HEK293 (cell line): Measurements from ENCODE around the gene LIX1L.

ENCODE experiments used
- GFI1B ChIP-seq: fragments of 450-650 bp; formaldehyde crosslinking; IDR thresholded peaks from 2 replicates; pipeline ENCODE4 v1.5.1; 2016; ENCODE audit warnings: missing biosample characterization, missing genetic modification characterization
- GLI2 ChIP-seq: fragments of 450-650 bp; formaldehyde crosslinking; IDR thresholded peaks from 2 replicates; pipeline ENCODE4; 2017; ENCODE audit warnings: missing biosample characterization, missing genetic modification characterization, low read depth, borderline replicate concordance
- KLF10 ChIP-seq: fragments of 450-650 bp; IDR thresholded peaks from 2 replicates; pipeline ENCODE4 v1.5.1; 2018; ENCODE audit warnings: missing biosample characterization, mild to moderate bottlenecking, missing genetic modification characterization
- KLF16 ChIP-seq: fragments of 450-650 bp; formaldehyde crosslinking; IDR thresholded peaks from 2 replicates; pipeline ENCODE4 v1.5.1; 2017; ENCODE audit warnings: missing biosample characterization, missing genetic modification characterization
- SCRT1 ChIP-seq: fragments of 450-650 bp; formaldehyde crosslinking; IDR thresholded peaks from 2 replicates; pipeline ENCODE4 v1.5.1; 2016; ENCODE audit warnings: missing biosample characterization, missing genetic modification characterization, borderline replicate concordance
- SP3 ChIP-seq: fragments of 450-650 bp; formaldehyde crosslinking; IDR thresholded peaks from 2 replicates; pipeline ENCODE4 v1.5.1; 2016; ENCODE audit warnings: missing biosample characterization, missing genetic modification characterization
- WT1 ChIP-seq: fragments of 450-650 bp; formaldehyde crosslinking; IDR thresholded peaks from 2 replicates; pipeline ENCODE4 v1.5.1; 2016; ENCODE audit warnings: missing biosample characterization, missing genetic modification characterization
- YY1 ChIP-seq: fragments of 450-650 bp; formaldehyde crosslinking; IDR thresholded peaks from 2 replicates; pipeline ENCODE4 v1.5.1; 2018; ENCODE audit warnings: missing biosample characterization, missing genetic modification characterization
- ZBTB20 ChIP-seq: fragments of 450-650 bp; formaldehyde crosslinking; IDR thresholded peaks from 2 replicates; pipeline ENCODE4 v1.5.1; 2016; ENCODE audit warnings: missing biosample characterization, missing genetic modification characterization
- ZBTB21 ChIP-seq: fragments of 450-650 bp; formaldehyde crosslinking; IDR thresholded peaks from 2 replicates; pipeline ENCODE4 v1.5.1; 2017; ENCODE audit warnings: missing biosample characterization, missing genetic modification characterization
- ZFP69B ChIP-seq: fragments of 450-650 bp; formaldehyde crosslinking; IDR thresholded peaks from 2 replicates; pipeline ENCODE4 v1.5.1; 2016; ENCODE audit warnings: missing biosample characterization, missing genetic modification characterization
- ZNF157 ChIP-seq: fragments of 450-650 bp; formaldehyde crosslinking; IDR thresholded peaks from 2 replicates; pipeline ENCODE4 v1.5.1; 2016; ENCODE audit warnings: missing biosample characterization, missing genetic modification characterization
- ZNF169 ChIP-seq: fragments of 450-650 bp; formaldehyde crosslinking; IDR thresholded peaks from 2 replicates; pipeline ENCODE4 v1.5.1; 2016; ENCODE audit warnings: missing biosample characterization, missing genetic modification characterization
- ZNF175 ChIP-seq: fragments of 450-650 bp; formaldehyde crosslinking; IDR thresholded peaks from 2 replicates; pipeline ENCODE4 v1.5.1; 2016; ENCODE audit warnings: missing biosample characterization, missing genetic modification characterization
- ZNF350 ChIP-seq: fragments of 450-650 bp; formaldehyde crosslinking; IDR thresholded peaks from 2 replicates; pipeline ENCODE4 v1.5.0; 2017; ENCODE audit warnings: missing biosample characterization, mild to moderate bottlenecking, missing genetic modification characterization
- ZNF394 ChIP-seq: fragments of 450-650 bp; formaldehyde crosslinking; IDR thresholded peaks from 2 replicates; pipeline ENCODE4 v1.5.1; 2016; ENCODE audit warnings: missing biosample characterization, missing genetic modification characterization, mild to moderate bottlenecking, moderate library complexity, borderline replicate concordance
- ZNF416 ChIP-seq: fragments of 450-650 bp; formaldehyde crosslinking; IDR thresholded peaks from 2 replicates; pipeline ENCODE4 v1.5.1; 2016; ENCODE audit warnings: missing biosample characterization, missing genetic modification characterization
- ZNF555 ChIP-seq: fragments of 450-650 bp; formaldehyde crosslinking; conservative IDR thresholded peaks from 2 replicates; pipeline ENCODE4 v1.5.1; 2017; ENCODE audit warnings: missing biosample characterization, mild to moderate bottlenecking, missing genetic modification characterization, inconsistent platforms
- ZNF585B ChIP-seq: fragments of 450-650 bp; formaldehyde crosslinking; IDR thresholded peaks from 2 replicates; pipeline ENCODE4 v1.5.1; 2016; ENCODE audit warnings: missing biosample characterization, missing genetic modification characterization
- ZNF621 ChIP-seq: fragments of 450-650 bp; formaldehyde crosslinking; IDR thresholded peaks from 2 replicates; pipeline ENCODE4 v1.5.1; 2017; ENCODE audit warnings: missing biosample characterization, missing genetic modification characterization
- ZNF830 ChIP-seq: fragments of 450-650 bp; IDR thresholded peaks from 2 replicates; pipeline ENCODE4 v1.5.0; 2018; ENCODE audit warnings: missing biosample characterization, missing genetic modification characterization, low read depth, mild to moderate bottlenecking, moderate library complexity
- TF ChIP-seq, protein P1 (sequence below): fragments of 450-650 bp; formaldehyde crosslinking; IDR thresholded peaks from 2 replicates; pipeline ENCODE4 v1.5.1; 2016; ENCODE audit warnings: missing biosample characterization, missing genetic modification characterization
- TF ChIP-seq, protein P2 (sequence below): fragments of 450-650 bp; formaldehyde crosslinking; IDR thresholded peaks from 2 replicates; pipeline ENCODE4 v1.5.1; 2016; ENCODE audit warnings: missing biosample characterization, missing genetic modification characterization
- TF ChIP-seq, protein P3 (sequence below): fragments of 450-650 bp; formaldehyde crosslinking; IDR thresholded peaks from 2 replicates; pipeline ENCODE4 v1.5.1; 2017; ENCODE audit warnings: missing biosample characterization, missing genetic modification characterization
- TF ChIP-seq, protein P4 (sequence below): fragments of 450-650 bp; formaldehyde crosslinking; IDR thresholded peaks from 2 replicates; pipeline ENCODE4 v1.5.1; 2016; ENCODE audit warnings: missing biosample characterization, missing genetic modification characterization, low read depth
- TF ChIP-seq, protein P5 (sequence below): fragments of 450-650 bp; formaldehyde crosslinking; IDR thresholded peaks from 2 replicates; pipeline ENCODE4 v1.5.1; 2016; ENCODE audit warnings: missing biosample characterization, missing genetic modification characterization
- TF ChIP-seq, protein P6 (sequence below): fragments of 450-650 bp; formaldehyde crosslinking; IDR thresholded peaks from 2 replicates; pipeline ENCODE4 v1.5.1; 2017; ENCODE audit warnings: missing biosample characterization, missing genetic modification characterization

LIX1L gene

DNA sequence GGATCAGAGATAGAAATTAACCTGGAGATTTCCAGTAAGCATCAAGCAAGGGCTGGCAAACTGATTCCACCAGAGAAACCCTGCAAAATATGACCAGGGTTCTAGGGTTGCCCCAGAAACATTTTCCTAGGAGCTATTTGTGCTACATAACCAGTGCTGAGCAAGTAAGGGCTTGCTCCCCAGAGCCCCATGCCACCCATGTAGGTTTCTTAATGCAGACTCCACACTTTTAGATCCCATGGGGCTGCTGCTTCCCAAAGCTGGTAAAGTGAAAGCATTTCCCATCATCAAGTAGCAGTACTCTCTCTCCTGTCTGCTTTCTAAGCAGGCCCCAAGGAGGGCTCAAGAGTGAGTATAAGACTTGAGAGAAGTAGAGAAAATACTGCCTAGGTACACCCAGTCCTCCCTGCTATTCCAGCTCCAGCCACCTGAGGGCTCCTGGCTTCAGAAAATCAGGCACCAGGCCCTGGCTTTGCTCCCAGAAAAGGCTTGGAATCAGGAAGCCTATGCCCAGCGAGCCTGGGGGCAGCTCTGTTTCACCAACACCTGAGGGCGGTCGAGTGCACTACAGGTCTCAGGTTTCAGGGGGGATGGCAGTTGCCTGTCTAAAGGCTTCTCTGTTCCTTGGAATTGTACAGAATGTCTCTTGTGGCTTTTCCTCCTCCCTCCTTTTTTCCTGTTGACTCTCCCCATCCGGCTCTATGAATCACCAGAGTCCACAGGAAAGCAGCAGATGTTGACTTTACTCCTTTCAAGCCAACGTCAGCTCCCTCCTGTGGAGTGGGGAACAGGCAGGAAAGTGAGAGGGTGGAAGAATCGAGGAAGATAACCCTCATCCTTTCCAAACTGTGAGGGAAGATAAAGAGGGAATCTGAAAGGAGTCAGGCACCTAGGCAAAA lies 66.0 kb downstream of the LIX1L start (continued):
- TF ChIP-seq, protein P1, sequence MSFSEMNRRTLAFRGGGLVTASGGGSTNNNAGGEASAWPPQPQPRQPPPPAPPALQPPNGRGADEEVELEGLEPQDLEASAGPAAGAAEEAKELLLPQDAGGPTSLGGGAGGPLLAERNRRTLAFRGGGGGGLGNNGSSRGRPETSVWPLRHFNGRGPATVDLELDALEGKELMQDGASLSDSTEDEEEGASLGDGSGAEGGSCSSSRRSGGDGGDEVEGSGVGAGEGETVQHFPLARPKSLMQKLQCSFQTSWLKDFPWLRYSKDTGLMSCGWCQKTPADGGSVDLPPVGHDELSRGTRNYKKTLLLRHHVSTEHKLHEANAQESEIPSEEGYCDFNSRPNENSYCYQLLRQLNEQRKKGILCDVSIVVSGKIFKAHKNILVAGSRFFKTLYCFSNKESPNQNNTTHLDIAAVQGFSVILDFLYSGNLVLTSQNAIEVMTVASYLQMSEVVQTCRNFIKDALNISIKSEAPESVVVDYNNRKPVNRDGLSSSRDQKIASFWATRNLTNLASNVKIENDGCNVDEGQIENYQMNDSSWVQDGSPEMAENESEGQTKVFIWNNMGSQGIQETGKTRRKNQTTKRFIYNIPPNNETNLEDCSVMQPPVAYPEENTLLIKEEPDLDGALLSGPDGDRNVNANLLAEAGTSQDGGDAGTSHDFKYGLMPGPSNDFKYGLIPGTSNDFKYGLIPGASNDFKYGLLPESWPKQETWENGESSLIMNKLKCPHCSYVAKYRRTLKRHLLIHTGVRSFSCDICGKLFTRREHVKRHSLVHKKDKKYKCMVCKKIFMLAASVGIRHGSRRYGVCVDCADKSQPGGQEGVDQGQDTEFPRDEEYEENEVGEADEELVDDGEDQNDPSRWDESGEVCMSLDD = peak; percentile 58; the same call in 1 of the 2 replicates
- TF ChIP-seq SCRT1 (tag by site-specific recombination) (peak; percentile 94), ZNF350 (tag by site-specific recombination) (no peak), SP3 (no peak; the same call in 1 of the 2 replicates), ZNF830 (tag by site-specific recombination) (no peak), ZBTB21 (0 out of 2 replicates have a peak, but pooled peaks have one; percentile 24), KLF10 (tag by site-specific recombination) (peak; percentile 65; the same call in 1 of the 2 replicates), YY1 (tag by site-specific recombination) (no peak), WT1 (tag by site-specific recombination) (peak; percentile 92), KLF16 (no peak), ZNF157 (tag by site-specific recombination) (no peak), ZNF416 (no peak), ZNF175 (tag by site-specific recombination) (no peak), ZNF394 (tag by site-specific recombination) (peak; percentile 73; the same call in 1 of the 2 replicates), ZNF169 (no peak), GLI2 (tag by site-specific recombination) (no peak), ZNF555 (tag by site-specific recombination) (no peak), ZBTB20 (tag by site-specific recombination) (no peak), ZNF585B (tag by site-specific recombination) (no peak), ZFP69B (tag by site-specific recombination) (0 out of 2 replicates have a peak, but pooled peaks have one; percentile 51), GFI1B (tag by site-specific recombination) (no peak), ZNF621 (no peak)
- TF ChIP-seq, protein P2, sequence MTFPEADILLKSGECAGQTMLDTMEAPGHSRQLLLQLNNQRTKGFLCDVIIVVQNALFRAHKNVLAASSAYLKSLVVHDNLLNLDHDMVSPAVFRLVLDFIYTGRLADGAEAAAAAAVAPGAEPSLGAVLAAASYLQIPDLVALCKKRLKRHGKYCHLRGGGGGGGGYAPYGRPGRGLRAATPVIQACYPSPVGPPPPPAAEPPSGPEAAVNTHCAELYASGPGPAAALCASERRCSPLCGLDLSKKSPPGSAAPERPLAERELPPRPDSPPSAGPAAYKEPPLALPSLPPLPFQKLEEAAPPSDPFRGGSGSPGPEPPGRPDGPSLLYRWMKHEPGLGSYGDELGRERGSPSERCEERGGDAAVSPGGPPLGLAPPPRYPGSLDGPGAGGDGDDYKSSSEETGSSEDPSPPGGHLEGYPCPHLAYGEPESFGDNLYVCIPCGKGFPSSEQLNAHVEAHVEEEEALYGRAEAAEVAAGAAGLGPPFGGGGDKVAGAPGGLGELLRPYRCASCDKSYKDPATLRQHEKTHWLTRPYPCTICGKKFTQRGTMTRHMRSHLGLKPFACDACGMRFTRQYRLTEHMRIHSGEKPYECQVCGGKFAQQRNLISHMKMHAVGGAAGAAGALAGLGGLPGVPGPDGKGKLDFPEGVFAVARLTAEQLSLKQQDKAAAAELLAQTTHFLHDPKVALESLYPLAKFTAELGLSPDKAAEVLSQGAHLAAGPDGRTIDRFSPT (tag by site-specific recombination) = peak; percentile 87
- TF ChIP-seq, protein P3, sequence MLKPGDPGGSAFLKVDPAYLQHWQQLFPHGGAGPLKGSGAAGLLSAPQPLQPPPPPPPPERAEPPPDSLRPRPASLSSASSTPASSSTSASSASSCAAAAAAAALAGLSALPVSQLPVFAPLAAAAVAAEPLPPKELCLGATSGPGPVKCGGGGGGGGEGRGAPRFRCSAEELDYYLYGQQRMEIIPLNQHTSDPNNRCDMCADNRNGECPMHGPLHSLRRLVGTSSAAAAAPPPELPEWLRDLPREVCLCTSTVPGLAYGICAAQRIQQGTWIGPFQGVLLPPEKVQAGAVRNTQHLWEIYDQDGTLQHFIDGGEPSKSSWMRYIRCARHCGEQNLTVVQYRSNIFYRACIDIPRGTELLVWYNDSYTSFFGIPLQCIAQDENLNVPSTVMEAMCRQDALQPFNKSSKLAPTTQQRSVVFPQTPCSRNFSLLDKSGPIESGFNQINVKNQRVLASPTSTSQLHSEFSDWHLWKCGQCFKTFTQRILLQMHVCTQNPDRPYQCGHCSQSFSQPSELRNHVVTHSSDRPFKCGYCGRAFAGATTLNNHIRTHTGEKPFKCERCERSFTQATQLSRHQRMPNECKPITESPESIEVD (tag by site-specific recombination) = no peak
- TF ChIP-seq, protein P4, sequence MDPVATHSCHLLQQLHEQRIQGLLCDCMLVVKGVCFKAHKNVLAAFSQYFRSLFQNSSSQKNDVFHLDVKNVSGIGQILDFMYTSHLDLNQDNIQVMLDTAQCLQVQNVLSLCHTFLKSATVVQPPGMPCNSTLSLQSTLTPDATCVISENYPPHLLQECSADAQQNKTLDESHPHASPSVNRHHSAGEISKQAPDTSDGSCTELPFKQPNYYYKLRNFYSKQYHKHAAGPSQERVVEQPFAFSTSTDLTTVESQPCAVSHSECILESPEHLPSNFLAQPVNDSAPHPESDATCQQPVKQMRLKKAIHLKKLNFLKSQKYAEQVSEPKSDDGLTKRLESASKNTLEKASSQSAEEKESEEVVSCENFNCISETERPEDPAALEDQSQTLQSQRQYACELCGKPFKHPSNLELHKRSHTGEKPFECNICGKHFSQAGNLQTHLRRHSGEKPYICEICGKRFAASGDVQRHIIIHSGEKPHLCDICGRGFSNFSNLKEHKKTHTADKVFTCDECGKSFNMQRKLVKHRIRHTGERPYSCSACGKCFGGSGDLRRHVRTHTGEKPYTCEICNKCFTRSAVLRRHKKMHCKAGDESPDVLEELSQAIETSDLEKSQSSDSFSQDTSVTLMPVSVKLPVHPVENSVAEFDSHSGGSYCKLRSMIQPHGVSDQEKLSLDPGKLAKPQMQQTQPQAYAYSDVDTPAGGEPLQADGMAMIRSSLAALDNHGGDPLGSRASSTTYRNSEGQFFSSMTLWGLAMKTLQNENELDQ = no peak
- TF ChIP-seq, protein P5, sequence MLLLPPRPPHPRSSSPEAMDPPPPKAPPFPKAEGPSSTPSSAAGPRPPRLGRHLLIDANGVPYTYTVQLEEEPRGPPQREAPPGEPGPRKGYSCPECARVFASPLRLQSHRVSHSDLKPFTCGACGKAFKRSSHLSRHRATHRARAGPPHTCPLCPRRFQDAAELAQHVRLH (tag by site-specific recombination) = no peak
- TF ChIP-seq, protein P6, sequence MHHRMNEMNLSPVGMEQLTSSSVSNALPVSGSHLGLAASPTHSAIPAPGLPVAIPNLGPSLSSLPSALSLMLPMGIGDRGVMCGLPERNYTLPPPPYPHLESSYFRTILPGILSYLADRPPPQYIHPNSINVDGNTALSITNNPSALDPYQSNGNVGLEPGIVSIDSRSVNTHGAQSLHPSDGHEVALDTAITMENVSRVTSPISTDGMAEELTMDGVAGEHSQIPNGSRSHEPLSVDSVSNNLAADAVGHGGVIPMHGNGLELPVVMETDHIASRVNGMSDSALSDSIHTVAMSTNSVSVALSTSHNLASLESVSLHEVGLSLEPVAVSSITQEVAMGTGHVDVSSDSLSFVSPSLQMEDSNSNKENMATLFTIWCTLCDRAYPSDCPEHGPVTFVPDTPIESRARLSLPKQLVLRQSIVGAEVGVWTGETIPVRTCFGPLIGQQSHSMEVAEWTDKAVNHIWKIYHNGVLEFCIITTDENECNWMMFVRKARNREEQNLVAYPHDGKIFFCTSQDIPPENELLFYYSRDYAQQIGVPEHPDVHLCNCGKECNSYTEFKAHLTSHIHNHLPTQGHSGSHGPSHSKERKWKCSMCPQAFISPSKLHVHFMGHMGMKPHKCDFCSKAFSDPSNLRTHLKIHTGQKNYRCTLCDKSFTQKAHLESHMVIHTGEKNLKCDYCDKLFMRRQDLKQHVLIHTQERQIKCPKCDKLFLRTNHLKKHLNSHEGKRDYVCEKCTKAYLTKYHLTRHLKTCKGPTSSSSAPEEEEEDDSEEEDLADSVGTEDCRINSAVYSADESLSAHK = no peak
